Smooth muscle cell of the brain vasculature (primary cell): ENCODE measurements around the gene F11R.
A peak's percentile ranks its signal among the peaks of the same experiment; 100 is the strongest.
"Not testable (repeated sequence)": the region's sequence is repeated elsewhere in the genome, so short reads cannot be mapped to it uniquely, and the experiment has no call there.

ENCODE experiments used
- DNase-seq: peaks from one replicate; pipeline ENCODE4 v3.0.0-alpha.2; 2012; ENCODE audit warnings: low read depth, low spot score

F11R gene

GRCh38 chr1:160972939-160973338 is 48.0 kb downstream of the F11R start:
- no peak for DNase-seq

DNA sequence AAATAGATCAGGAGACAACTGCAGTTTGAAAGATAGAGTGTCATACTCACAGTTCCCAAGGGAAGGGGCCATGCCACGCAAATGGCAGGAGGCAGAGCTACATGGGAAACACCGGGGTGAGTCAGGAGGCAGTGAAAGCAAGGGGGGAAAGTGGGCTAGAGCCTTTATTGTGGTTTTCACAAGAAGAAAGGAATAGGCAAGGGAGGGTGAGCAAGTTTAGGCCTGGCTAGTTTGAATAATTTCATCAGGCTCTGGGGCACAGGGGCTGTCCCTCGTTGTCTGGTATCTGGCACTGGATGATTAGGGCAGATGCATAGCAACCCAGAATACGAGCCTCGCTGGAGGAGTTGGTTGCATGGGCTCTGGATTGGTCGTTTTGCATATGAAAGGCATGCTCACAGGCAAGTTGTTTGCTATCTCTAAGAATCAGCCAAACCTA is 49.3 kb downstream of the F11R start:
- DNase-seq = no peak

- DNase-seq = no peak
These were observed 57.4 kb downstream of the F11R start for GRCh38 chr1:160963521-160963920.

DNA sequence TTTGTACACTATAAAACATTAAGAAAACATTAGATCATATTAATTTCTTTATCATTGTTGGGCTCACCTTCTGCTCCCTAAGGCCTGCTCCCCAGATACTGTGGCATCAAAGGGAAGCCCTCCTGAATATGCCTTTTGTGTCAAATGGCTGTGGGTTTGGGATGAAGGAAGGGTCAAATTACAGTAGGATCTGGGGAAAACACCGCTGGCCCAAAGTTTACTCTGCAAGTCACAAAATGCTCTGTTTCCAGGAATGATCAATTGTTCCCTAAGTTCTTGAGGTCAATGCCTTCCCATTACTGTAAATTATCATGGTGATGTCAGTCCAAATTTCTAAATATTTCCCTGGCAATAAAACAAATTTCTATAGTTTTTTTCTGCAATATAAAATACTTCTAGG is 59.5 kb downstream of the F11R start:
- no peak for DNase-seq

- no peak for DNase-seq
These were observed 64.0 kb downstream of the F11R start for GRCh38 chr1:160956966-160957365.

- DNase-seq = no peak
These were observed 66.5 kb downstream of the F11R start, which contains the start of gene ITLN2 for GRCh38 chr1:160954158-160955104. ITLN2 (minus strand) TSS chr1:160954809; CDS start chr1:160954741, 68 bp downstream.

DNA sequence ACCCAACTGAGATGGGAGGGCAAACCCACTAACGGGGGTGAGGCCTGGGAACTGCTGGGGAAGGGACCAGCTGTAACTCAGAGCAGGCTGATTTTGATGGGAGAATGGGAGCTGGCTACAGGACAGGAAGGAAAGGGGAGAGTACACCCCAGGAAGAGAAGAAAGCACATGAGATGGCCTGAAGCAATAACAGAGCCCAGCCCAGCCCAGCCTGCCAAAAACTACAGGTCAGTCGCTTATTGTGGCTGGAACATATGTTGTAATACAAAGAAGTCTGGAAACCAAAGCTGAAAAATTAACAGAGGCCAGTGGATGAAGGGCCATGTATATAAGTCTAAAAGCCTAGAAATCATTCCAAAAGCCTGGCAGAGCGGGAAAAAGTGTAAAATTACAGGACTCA is 67.9 kb downstream of the F11R start:
- no peak for DNase-seq

GRCh38 chr1:160952129-160952510 is 68.8 kb downstream of the F11R start:
- no peak for DNase-seq

GRCh38 chr1:160951443-160952128 is 69.4 kb downstream of the F11R start:
- DNase-seq = peak; percentile 3

GRCh38 chr1:160950657-160951056 is 70.3 kb downstream of the F11R start:
- DNase-seq = no peak

DNA sequence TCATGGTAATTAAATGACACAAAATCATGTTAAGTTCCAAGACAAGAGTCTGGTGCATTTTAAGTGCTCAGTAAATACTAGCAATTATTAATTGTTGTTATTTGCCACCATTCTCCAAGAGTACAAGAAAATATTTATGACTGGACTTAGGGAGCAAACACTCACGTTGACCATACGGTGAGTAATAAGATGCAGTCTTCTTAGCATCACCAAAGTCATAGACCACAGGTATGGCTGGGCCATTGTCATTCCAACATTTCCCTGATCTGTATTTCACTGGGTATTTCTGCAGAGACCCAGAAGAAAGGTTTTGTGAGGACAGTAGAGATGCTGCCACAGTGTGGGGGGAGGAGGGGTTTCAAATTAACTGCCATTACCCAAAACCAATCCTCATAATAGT is 71.1 kb downstream of the F11R start:
- no peak for DNase-seq

GRCh38 chr1:160949216-160949880 is 71.6 kb downstream of the F11R start:
- DNase-seq = not testable (repeated sequence)

- not testable (repeated sequence) for DNase-seq
These were observed 73.7 kb downstream of the F11R start for GRCh38 chr1:160947174-160947759.

DNA sequence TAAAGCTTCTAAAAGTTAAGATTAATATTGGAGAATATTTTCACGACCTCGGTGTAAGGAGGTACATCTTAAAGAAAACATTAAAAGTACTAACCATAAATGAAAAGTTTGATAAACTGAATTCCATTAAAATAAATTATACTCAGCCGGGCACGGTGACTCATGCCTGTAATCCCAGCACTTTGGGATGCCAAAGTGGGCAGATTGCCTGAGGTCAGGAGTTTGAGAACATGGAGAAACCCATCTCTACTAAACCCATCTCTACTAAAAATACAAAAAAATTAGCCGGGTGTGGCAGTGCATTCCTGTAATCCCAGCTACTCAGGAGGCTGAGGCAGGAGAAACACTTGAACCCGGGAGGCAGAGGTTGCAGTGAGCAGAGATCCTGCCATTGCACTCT is 75.1 kb downstream of the F11R start:
- not testable (repeated sequence) for DNase-seq
